GM18507 (cell line): Measurements from ENCODE around the gene GNLY.
"Not testable (repeated sequence)": the region's sequence is repeated elsewhere in the genome, so short reads cannot be mapped to it uniquely, and the experiment has no call there.

ENCODE experiments used
- DNase-seq: peaks from one replicate; pipeline ENCODE4 v3.0.0; 2011; ENCODE audit warnings: low read depth; ENCODE audit not compliant: insufficient read length; ENCODE audit errors: extremely low spot score
- FAIRE-seq: peaks from 2 replicates; lab custom pipeline; 2011; peaks lifted over from hg19 to GRCh38; lab: Jason Lieb, UNC

The GNLY gene

DNA sequence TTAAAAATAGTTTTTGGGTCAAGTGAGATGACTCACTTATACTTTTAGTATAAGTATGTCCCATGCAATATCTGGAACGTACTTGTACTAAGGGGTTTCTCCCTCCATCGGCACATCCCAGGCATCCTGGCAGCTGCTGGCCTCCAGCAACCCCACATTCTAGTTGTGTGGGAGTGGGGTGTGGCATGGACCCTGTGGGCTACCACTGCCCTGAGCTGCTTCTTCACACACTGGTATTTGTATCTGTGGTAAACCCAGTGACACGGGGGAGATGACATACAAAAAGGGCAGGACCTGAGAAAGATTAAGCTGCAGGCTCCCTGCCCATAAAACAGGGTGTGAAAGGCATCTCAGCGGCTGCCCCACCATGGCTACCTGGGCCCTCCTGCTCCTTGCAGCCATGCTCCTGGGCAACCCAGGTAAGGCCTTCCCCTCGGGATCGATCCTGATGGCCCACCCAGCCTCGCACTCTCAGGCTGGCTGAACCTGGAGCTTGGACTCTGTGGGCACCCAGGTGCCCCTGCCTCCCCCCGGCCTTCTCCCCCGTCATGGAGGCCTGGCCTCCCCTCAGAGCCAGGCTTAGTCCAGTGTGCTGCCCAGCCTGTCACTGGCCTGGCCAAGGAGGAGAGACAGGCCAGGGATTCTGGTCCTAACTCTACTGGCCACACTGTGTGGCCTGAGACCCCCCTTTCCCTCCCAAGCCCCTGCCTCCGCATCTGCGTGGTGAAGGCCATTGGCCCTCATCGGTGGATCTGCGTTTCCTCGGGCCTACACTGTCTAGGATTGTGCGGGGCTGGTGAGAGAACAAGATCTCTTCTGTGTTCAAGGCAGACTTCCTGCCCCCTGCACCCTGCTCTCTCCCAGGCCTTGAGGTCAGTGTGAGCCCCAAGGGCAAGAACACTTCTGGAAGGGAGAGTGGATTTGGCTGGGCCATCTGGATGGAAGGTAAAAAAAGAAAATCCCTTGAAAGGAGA is at the start of gene GNLY:
Gene GNLY (plus strand): TSS at position 307 of the 974 bp plus-strand sequence. CDS start 61 bp downstream, at position 368.
- no peak for DNase-seq
- FAIRE-seq, result no peak

DNA sequence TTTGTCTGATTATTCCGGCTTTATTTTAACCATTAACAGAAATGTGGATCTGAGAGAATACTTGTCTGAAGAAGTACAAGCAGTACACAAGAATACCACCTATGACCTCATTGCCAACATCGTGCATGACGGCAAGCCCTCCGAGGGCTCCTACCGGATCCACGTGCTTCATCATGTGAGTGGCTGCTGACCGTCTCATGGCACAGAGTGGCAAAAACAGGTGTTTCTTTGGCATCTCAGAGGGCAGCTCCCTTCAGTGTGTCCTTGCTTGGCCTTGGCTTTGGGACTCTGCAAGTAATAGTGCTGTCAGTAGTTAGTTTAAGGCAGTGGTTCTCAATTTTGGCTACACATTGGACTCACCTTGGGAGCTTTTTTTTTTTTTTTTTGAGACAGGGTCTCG is 49.2 kb upstream of the GNLY start:
- FAIRE-seq (no peak), DNase-seq (no peak)

DNA sequence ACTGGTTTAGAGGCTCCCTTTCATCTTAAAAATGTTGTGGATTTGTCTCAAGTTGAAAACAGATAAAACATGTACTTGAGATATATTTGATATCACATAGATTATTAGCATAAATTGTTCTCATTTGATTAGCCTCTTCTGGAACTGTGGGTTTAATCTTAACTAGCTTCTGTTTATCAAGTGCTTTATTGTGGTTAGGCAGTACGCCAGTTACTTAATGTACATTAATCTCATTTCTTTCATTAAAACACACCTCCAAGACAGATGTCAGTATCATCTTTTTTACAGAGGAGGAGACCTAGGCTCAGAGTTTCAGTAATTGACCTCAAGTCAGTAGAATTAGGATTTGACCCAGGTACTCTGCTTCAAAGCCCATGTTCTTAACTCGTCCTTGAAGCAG is 48.0 kb upstream of the GNLY start:
- no peak for DNase-seq
- no peak for FAIRE-seq

DNA sequence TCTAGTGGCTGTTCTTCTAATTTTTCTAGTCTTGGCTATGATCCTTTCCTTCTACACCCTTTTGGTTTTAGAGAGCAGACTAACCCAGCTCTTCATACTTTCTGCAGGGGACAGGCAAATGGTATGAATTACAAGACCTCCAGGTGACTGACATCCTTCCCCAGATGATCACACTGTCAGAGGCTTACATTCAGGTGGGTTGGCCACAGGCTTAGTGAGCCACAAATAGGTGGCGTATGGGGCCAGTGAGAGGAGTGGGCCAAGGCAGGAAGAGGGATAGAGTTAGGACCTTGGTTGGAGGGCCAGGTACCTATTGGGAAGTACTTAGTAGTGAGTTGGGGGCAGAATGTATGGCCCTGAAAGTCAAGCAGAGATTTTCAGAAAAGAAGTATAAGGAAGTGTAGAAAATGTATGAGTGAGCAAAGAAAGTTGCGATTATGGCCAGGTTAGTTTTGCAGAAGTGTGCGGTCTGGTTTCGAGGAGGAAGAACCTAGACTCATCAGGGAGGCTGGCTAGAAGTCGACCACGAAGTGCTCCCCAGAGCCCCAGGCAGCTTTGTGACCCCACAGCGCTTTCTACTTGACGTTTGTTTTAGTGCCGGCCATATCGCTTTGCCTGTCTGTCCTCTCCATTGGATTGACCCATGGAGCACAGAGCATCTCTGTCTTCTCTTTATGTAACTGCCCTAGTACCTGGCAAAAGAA is 46.2 kb upstream of the GNLY start:
- FAIRE-seq (no peak), DNase-seq (no peak)

DNA sequence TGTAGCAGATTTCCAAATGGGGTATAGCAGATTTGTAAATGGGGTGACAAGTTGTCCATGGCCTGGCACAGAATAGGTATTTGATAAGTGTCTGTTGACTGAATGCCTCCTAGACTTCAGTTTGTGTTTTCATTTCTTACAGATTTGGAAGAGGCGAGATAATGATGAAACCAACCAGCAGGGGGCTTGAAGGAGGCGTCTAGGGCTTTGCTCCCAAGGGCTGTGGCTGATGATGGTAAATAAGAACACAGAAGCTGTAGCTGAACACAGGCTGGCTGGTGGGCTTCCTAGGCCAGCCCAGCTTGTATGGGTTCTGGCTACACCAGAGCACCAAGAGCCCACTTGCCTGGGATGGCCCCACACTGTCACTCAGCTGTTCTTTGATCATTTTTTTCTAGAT is 45.5 kb upstream of the GNLY start:
- no peak for FAIRE-seq

DNA sequence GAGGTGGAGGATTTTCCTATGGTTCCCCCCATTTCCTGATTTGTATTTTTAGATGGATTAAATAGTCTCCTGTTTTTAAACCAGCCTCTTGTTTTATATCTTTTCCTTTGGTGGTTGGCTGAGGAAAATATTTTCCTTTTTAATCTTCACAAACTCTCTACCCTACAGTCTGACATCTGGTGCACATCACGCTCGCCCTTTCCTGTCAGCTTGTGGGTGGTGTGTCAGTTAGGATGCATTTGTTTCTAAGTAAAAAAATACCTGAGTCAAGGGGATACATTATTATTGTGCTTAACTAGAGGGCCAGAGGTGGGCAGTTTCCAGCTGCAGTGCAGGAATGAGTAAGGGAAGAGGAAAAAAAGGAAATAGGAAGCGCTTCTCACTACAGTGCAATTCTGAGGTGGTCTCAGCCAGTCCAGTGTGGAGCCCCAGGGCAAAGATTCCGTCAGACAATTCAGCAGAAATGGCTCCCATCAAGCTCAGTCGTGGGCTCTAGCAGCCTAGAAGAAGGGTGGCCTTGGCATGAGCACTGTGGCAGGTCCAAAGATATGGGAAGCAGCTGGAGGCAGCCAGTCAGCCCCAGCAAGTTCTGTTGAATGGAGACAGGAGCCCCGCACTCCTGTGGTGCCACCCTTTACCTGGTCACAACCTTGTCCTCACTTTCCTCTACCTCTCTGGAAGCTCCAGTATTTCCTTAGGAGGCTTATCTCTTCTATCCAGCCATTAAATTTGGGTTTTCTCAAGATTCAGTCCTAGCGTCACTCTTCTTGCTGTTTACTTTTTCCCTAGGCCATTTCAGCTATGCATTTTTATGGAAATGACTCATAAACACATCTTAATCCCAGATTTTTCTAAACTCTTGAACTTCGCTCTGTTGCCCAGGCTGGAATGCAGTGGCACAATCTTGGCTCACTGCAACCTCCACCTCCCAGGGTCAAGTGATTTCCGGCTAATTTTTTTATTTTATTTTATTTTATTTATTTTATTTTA is 44.7 kb upstream of the GNLY start:
- DNase-seq (no peak), FAIRE-seq (no peak)

More for the DNA sequence above, 45.5 kb upstream of the GNLY start:
- peak; percentile 23 for DNase-seq

DNA sequence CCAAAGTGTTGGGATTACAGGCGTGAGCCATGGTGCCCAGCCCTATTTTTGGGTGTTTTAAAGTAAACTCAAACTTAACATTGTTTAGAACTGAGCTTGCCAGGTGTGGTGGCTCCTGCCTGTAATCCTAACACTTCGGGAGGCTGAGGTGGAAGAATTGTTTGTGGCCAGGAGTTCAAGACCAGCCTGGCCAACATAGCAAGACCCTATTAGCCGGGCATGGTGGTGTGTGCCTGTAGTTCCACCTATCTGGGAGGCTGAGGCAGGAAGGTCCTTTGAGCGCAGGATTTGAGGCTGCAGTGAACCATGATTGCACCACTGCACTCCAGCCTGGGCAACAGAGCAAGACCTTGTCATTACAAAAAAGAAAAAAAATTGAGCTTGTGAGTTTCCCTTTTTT is 43.7 kb upstream of the GNLY start:
- DNase-seq (no peak), FAIRE-seq (no peak)

DNA sequence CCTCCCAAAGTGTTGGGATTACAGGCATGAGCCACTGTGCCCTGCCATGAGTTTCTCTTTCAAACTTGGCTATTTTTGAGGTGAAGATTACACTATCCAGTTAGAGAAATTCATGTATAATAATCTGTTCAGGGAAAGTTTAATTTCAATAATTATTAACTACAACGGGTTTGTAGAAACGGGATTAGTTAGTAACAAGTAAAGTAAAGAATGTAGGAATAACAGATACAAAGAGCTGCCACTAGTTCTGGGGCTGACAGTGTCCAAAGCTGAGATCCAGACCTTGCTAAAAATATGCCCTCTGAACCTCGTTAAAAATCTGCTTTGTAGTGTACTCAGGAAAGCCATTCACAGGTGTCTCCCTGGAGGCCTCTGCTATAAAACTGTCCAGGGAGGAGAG is 43.1 kb upstream of the GNLY start:
- DNase-seq (no peak), FAIRE-seq (no peak)

DNA sequence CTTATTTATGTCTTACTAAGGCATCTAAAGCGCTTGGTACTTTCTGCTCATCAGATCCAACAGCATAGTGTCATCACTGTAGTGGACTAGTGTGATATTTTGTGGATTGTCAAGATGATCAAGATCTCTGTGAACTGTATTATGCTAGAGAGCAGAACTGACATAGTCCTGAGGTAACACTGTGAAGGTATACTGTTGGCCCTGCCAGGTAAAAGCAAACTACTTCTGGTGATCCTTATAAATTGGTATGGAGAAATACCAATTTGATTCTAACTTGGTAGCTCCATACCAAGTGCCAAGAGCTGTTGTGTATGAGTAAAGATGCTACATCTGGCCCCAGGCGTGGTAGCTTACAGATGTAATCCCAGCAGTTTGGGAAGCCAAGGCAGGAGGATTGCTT is 42.1 kb upstream of the GNLY start:
- DNase-seq, result no peak
- FAIRE-seq, result no peak

DNA sequence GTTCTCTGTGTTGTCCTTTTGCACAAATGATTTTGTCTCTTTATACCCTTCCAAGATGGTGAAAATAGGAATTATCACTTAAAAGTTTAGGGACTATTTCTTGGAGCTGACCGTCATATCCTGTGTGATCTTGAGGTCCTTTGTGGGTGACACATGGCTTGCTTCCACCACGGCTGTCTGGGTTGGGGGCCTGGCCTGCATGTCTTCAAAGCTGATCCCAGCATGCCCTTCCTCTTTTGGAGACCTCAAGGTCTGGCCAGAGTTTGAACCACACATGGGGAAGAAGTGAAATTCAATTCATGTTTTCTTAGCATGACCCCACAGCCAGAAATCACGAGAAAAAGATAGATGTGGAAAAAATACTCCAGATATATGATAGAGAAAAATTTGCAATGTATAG is 40.2 kb upstream of the GNLY start:
- no peak for FAIRE-seq
- DNase-seq, result no peak

DNA sequence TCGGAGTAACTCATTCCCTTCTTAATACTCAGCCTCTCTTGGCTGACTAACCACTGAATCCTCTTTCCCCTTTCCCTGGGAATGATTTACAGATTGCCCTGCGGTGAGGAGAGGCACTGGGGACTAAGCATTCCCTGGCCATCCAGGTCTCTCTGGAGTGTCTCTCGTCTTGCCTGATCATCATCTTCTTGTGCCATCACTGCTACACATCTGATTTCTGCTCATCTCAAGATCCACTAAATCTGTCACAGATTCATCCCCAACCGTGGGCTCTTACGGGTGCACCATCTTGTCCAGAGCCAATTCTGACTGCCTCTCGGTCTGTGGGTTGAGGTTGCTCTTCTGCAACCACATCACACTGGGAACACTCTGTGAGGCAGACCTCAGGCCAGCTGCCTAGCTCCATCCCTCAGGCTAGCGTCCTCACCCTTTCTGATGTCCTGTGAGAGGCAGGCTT is 38.2 kb upstream of the GNLY start:
- DNase-seq (no peak), FAIRE-seq (no peak)

DNA sequence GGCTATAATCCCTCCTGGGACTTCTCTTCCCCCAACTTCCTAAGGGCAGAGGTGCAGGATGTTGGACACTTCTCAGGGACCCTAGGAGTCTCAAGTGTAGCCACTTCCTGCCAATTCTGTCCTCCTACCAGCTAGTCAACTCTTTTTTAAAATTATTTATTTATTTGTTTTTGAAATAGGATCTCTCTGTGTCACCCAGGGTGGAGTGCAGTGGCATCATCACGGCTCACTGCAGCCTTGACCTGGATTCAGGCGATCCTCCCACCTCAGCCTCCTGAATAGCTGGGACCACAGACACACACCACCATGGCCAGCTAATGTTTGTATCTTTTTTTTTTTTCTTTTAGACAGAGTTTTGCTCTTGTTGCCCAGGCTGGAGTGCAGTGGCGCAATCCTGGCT is 37.7 kb upstream of the GNLY start:
- no peak for FAIRE-seq
- DNase-seq, result no peak

DNA sequence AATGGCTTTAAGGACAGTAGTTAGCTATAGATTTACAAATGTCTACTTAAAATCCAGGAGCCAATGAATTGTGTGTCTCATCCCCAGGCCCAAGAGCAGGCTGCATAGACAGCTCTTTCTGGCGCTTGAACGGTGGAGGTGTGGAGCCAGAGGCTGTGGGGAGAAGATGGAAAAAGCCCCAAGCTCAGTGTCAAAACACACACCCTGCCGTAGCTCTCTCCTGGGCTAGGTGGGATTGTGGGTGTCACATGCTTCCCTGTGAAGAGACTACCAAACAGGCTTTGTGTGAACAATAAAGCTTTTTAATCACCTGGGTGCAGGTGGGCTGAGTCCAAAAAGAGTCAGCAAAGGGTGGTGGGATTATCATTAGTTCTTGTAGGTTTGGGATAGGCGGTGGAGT is 36.8 kb upstream of the GNLY start:
- DNase-seq, FAIRE-seq: not testable (repeated sequence)

DNA sequence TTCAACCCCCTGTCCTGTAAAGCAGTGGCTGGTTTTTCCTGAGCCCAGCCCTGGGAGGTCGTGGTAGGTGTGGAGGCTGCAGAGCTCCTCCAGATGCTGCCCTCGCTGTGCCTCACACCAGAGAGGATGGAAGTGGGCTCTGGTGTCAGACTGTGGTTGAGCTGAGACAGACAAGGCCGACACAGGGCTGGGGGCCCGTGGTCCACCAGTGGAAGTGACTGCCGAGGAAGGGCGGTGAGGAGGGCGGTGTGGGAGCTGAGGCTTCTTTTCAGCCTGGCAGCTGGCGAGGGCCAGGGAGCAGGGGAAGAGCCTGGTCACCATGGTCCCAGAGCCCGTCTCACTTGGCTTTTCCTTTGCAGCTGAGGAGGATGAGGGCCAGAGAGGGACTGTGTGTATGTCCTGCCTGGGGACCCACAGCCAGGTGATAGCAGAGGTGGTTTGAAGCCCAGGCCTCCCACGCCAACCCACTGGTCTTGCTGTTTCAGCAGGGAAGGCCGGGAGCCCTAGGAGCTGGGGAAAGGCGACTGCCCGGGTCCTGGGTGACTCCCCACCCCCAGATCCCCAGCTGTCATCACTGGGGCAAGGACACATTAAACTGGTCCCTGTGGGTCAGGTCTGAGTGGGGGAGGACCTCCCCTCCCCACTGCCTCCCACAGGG is 34.7 kb upstream of the GNLY start:
- FAIRE-seq (no peak), DNase-seq (no peak)

DNA sequence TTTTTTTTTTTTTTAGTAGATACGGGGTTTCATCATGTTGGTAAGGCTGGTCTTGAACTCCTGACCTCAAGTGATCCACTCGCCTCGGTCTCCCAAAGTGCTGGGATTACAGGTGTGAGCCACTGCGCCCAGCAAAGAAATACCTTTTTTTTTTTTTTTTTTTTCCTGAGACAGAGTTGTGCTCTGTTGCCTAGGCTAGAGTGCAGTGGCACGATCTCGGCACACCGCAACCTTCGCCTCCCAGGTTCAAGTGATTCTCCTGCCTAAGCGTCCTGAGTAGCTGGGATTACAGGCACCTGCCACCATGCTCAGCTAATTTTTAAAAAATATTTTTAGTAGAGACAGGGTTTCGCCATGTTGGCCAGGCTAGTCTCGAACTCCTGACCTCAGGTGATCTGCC is 33.9 kb upstream of the GNLY start:
- not testable (repeated sequence) for DNase-seq

DNA sequence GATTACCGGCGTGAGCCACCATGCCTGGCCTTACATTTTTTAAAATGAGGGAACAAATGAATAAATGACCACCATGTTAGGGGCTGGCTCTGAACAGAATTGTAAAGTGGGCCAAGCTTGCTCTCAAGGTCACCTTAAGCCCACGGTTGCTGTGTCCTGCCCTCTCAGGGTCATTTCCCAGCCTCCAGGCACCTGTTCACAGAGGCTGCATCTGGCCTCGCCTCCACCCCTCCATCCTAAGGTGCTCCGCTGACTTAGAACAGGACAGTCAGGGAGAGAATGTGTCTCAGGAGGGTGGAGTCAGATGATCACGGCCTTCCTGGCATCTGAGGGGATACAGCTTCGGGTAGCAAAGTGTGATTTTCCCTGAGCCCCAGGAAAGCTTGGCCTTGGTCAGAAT is 33.4 kb upstream of the GNLY start:
- DNase-seq (no peak), FAIRE-seq (no peak)

More for the DNA sequence above, 33.9 kb upstream of the GNLY start:
- not testable (repeated sequence) for FAIRE-seq

DNA sequence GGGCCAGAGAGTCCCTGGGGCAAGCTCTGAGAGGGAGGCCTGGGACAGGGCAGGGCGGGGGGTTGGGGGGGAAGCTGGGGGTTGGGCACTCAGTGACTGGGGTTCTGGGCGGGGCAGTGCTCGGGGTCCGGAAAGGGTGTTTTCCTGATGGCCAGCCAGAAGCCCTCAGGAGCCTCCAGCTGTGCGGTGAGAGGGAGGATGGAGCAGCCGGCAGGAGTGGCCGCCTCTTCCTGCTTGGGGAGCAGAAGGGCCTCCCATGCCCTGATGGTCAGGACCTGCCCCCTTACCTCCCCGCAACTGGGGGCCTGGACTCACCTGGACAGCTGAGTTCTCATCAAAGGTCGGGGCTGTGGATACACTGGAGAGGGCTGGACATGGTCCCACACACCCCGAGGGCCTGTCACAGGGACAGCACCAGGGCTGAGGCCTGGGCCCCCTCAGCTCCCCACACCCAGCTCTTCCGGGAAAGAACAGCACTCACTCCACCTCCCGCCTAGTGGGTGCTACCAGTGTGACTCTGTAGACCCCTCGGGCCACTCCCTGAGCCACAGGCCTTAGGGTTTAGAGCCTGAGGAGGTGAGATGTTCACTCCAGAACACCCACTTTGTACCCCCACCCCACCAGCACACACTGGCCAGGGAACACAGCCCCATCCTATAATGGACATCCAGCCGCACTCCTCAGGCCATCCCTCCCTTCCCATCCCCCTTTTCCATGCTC is 32.9 kb upstream of the GNLY start:
- FAIRE-seq, result no peak
- no peak for DNase-seq

DNA sequence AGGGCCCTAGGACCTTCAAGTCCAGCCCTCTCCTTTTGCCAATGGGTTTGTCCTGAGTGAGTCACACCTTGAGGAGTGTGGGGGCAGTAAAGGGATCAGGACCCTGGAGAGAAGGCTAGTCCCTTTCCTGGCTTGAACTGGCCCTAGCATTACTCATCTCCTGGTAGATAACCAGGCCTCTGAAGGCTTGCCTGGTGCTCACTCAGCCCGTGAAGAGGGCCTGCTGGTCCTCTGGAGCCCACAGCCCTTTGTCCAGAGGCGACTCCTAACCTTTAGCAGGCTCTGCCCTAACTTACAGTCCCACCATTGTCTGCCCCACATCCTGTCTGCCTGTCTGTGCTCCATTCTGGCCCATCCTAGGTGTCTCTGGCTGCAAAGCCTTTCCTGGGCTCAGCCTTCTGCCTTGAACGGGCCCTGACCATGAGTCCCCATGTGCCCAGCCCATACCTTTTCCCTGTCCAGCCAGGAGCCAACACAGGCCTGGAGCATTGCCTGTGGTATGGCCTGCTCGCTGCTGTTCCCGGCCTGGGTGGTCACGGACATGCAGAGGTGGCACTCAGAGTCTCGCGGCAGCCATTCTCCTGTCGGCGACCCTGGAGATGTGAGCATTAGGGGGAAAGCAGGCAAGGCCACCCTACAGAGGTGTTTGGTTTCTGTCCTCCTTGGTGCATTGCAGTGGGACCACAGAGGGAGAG is 31.1 kb upstream of the GNLY start:
- FAIRE-seq (no peak), DNase-seq (no peak)
